Measurements from ENCODE around the gene SLC1A3. TPM values are rescaled to one million over a fixed set of nuclear protein-coding genes. Genes with fewer than 3 reads are reported as not detected.

SLC1A3 gene
- polyA plus RNA-seq, 4 donors, result 2.2 to 4.7 (median 3.2) TPM

- no peak for DNase-seq (ENCODE audit: low read depth in 4 of 4, low spot score in 2 of 4)
Measured at GRCh38 chr5:36682499-36682898, 76.1 kb downstream of the SLC1A3 start.

- DNase-seq (ENCODE audit: low read depth in 4 of 4, low spot score in 2 of 4), result no peak
Measured at GRCh38 chr5:36683821-36684434, 77.5 kb downstream of the SLC1A3 start.

GRCh38 chr5:36685631-36686288, 79.4 kb downstream of the SLC1A3 start:
- DNase-seq (ENCODE audit: low read depth in 4 of 4, low spot score in 2 of 4), result no peak

GRCh38 chr5:36686881-36687280, 80.5 kb downstream of the SLC1A3 start:
- no peak for DNase-seq (ENCODE audit: low read depth in 4 of 4, low spot score in 2 of 4)

- no peak for DNase-seq (ENCODE audit: low read depth in 4 of 4, low spot score in 2 of 4)
Measured at GRCh38 chr5:36688722-36689121, 82.3 kb downstream of the SLC1A3 start.

GRCh38 chr5:36689225-36689624, 82.8 kb downstream of the SLC1A3 start:
- no peak for DNase-seq (ENCODE audit: low read depth in 4 of 4, low spot score in 2 of 4)

GRCh38 chr5:36690041-36690961, 83.9 kb downstream of the SLC1A3 start:
- peak; percentile 55 to 60 (median 57) for DNase-seq (ENCODE audit: low read depth in 4 of 4, low spot score in 2 of 4)

- no peak for DNase-seq (ENCODE audit: low read depth in 4 of 4, low spot score in 2 of 4)
Measured at GRCh38 chr5:36691226-36691625, 84.8 kb downstream of the SLC1A3 start.

- DNase-seq (ENCODE audit: low read depth in 4 of 4, low spot score in 2 of 4), result no peak
Measured at GRCh38 chr5:36691696-36692371, 85.4 kb downstream of the SLC1A3 start.

- peak in 3 of 4 donors; percentile 52 to 71 (median 66) for DNase-seq (ENCODE audit: low read depth in 4 of 4, low spot score in 2 of 4)
Measured at GRCh38 chr5:36692791-36693763, 86.7 kb downstream of the SLC1A3 start.

GRCh38 chr5:36694351-36694750, 87.9 kb downstream of the SLC1A3 start:
- DNase-seq (ENCODE audit: low read depth in 4 of 4, low spot score in 2 of 4), result no peak

GRCh38 chr5:36696059-36696673, 89.8 kb downstream of the SLC1A3 start:
- DNase-seq (ENCODE audit: low read depth in 4 of 4, low spot score in 2 of 4), result no peak

GRCh38 chr5:36698031-36698430, 91.6 kb downstream of the SLC1A3 start:
- no peak for DNase-seq (ENCODE audit: low read depth in 4 of 4, low spot score in 2 of 4)

GRCh38 chr5:36701085-36701698, 94.8 kb downstream of the SLC1A3 start:
- DNase-seq (ENCODE audit: low read depth in 4 of 4, low spot score in 2 of 4), result no peak

- DNase-seq (ENCODE audit: low read depth in 4 of 4, low spot score in 2 of 4), result no peak
Measured at GRCh38 chr5:36703245-36703860, 96.9 kb downstream of the SLC1A3 start.

GRCh38 chr5:36704131-36704530, 97.7 kb downstream of the SLC1A3 start:
- no peak for DNase-seq (ENCODE audit: low read depth in 4 of 4, low spot score in 2 of 4)

GRCh38 chr5:36705055-36705454, 98.6 kb downstream of the SLC1A3 start:
- DNase-seq (ENCODE audit: low read depth in 4 of 4, low spot score in 2 of 4), result no peak

GRCh38 chr5:36706662-36707061, 100.3 kb downstream of the SLC1A3 start:
- no peak for DNase-seq (ENCODE audit: low read depth in 4 of 4, low spot score in 2 of 4)

All from left renal cortex interstitium (tissue), 4 donors.